Neural progenitor cell (in vitro differentiated cells): ENCODE measurements around the gene ZNF488. TPM values are rescaled to one million over a fixed set of nuclear protein-coding genes. Genes with fewer than 3 reads are reported as not detected.

Source experiments
- DNase-seq: peaks from one replicate; pipeline ENCODE4 v3.0.0-alpha.2; 2016; ENCODE audit warnings: low spot score
- H2AFZ ChIP-seq: fragments of 200-600 bp; sonication (generic); replicated peaks from 2 replicates; pipeline ENCODE4 v1.6.1; 2016; ENCODE audit warnings: antibody characterized with exemption
- H3F3A ChIP-seq: fragments of 200-600 bp; sonication (generic); 2 replicates; pipeline ENCODE4 v1.6.1; 2016; ENCODE audit warnings: antibody characterized with exemption, low read depth
- H3K27ac ChIP-seq: fragments of 200-600 bp; sonication (generic); 2 replicates; pipeline ENCODE4 v1.5.1; 2016; ENCODE audit warnings: mild to moderate bottlenecking
- H3K27me3 ChIP-seq: fragments of 200-600 bp; sonication (generic); 2 replicates; pipeline ENCODE4 v1.6.1; 2016; ENCODE audit warnings: mild to moderate bottlenecking, moderate library complexity
- H3K36me3 ChIP-seq: fragments of 200-600 bp; sonication (generic); 2 replicates; pipeline ENCODE4 v1.5.1; 2016
- H3K4me1 ChIP-seq: fragments of 200-600 bp; sonication (generic); 2 replicates; pipeline ENCODE4 v1.6.1; 2016; ENCODE audit warnings: mixed run types
- H3K4me2 ChIP-seq: fragments of 200-600 bp; sonication (generic); 2 replicates; pipeline ENCODE4 v1.6.1; 2016
- H3K4me3 ChIP-seq: fragments of 200-600 bp; sonication (generic); 2 replicates; pipeline ENCODE4 v1.5.1; 2016
- H3K79me2 ChIP-seq: fragments of 200-600 bp; sonication (generic); 2 replicates; pipeline ENCODE4 v1.6.1; 2016; ENCODE audit warnings: low read depth
- H3K9ac ChIP-seq: fragments of 200-600 bp; sonication (generic); 2 replicates; pipeline ENCODE4 v1.6.1; 2016
- H3K9me3 ChIP-seq: fragments of 200-600 bp; sonication (generic); 2 replicates; pipeline ENCODE4 v1.5.1; 2016; ENCODE audit warnings: low read depth
- H4K20me1 ChIP-seq: fragments of 200-600 bp; sonication (generic); 2 replicates; pipeline ENCODE4 v1.6.1; 2016; ENCODE audit warnings: low read depth
- H3K27ac Mint-ChIP-seq: 3 replicates; pipeline ENCODE4 v1.8.0; 2021; ENCODE audit warnings: mixed read lengths
- H3K27me3 Mint-ChIP-seq: 2 replicates; pipeline ENCODE4 v1.8.0; 2022; ENCODE audit warnings: low read depth, mild to moderate bottlenecking, inconsistent platforms, moderate library complexity, mixed read lengths; ENCODE audit not compliant: insufficient read depth
- H3K36me3 Mint-ChIP-seq: 3 replicates; pipeline ENCODE4 v1.8.0; 2021; ENCODE audit warnings: mixed read lengths
- H3K4me1 Mint-ChIP-seq: 3 replicates; pipeline ENCODE4 v1.8.0; 2021; ENCODE audit warnings: mixed read lengths
- H3K4me3 Mint-ChIP-seq: 3 replicates; pipeline ENCODE4 v1.8.0; 2021; ENCODE audit warnings: mild to moderate bottlenecking, moderate library complexity, mixed read lengths
- H3K9me3 Mint-ChIP-seq: 3 replicates; pipeline ENCODE4 v1.8.0; 2020; ENCODE audit warnings: mixed read lengths
- EZH2 ChIP-seq: fragments of 200-600 bp; sonication (generic); IDR thresholded peaks from 2 replicates; pipeline ENCODE4 v1.6.1; 2017; ENCODE audit warnings: antibody characterized with exemption, mild to moderate bottlenecking, moderate library complexity
- EZH2phosphoT487 ChIP-seq: fragments of 200-600 bp; sonication (generic); IDR thresholded peaks from 2 replicates; pipeline ENCODE4 v1.6.1; 2017; ENCODE audit warnings: antibody characterized with exemption
- total RNA-seq: library from RNA; depleted of rRNA; stranded (reverse); fragments of >200 nt; gene quantifications from 2 replicates; pipeline ENCODE4 v1.2.3, GENCODE V29; 2015; ENCODE audit warnings: low replicate concordance
- TF ChIP-seq, protein P1 (sequence below): fragments of 200-600 bp; sonication (generic); IDR thresholded peaks from 2 replicates; pipeline ENCODE4 v1.5.1; 2017; ENCODE audit warnings: antibody characterized with exemption, mild to moderate bottlenecking

ZNF488 gene
- total RNA-seq, 1 donor from 2014 or later = not detected

DNA sequence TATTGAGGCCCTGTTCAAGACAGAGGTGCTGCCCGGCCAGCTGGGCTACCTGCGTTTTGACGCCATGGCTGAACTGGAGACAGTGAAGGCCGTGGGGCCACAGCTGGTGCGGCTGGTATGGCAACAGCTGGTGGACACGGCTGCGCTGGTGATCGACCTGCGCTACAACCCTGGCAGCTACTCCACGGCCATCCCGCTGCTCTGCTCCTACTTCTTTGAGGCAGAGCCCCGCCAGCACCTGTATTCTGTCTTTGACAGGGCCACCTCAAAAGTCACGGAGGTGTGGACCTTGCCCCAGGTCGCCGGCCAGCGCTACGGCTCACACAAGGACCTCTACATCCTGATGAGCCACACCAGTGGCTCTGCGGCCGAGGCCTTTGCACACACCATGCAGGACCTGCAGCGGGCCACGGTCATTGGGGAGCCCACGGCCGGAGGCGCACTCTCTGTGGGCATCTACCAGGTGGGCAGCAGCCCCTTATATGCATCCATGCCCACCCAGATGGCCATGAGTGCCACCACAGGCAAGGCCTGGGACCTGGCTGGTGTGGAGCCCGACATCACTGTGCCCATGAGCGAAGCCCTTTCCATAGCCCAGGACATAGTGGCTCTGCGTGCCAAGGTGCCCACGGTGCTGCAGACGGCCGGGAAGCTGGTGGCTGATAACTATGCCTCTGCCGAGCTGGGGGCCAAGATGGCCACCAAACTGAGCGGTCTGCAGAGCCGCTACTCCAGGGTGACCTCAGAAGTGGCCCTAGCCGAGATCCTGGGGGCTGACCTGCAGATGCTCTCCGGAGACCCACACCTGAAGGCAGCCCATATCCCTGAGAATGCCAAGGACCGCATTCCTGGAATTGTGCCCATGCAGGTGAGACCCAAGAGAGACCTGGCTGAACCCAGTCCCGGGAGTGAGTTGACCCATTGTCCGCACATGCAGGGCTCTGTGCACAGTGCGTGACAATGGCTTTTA is 33.1 kb downstream of the ZNF488 start:
- no peak overlapping the region for H3K4me2 ChIP-seq
- no peak overlapping the region for H3K4me3 ChIP-seq
- H3K9me3 Mint-ChIP-seq = no peaks in the 10 kb centered on the region
- no peaks in the 10 kb centered on the region for H3K27me3 ChIP-seq
- no peaks in the 10 kb centered on the region for H3K36me3 Mint-ChIP-seq
- no peaks in the 10 kb centered on the region for H4K20me1 ChIP-seq
- H3K4me3 Mint-ChIP-seq = no peak overlapping the region
- no peaks in the 10 kb centered on the region for H3K4me1 ChIP-seq
- H3K27ac Mint-ChIP-seq = no peak overlapping the region
- no peaks in the 10 kb centered on the region for H3K79me2 ChIP-seq
- H2AFZ ChIP-seq = no peak overlapping the region
- peaks cover 4% of the 10 kb centered on the region for H3K4me1 Mint-ChIP-seq
- H3K36me3 ChIP-seq = no peaks in the 10 kb centered on the region
- no peak for DNase-seq
- TF ChIP-seq EZH2phosphoT487 = no peak
- no peak for TF ChIP-seq EZH2
- TF ChIP-seq, protein P1, sequence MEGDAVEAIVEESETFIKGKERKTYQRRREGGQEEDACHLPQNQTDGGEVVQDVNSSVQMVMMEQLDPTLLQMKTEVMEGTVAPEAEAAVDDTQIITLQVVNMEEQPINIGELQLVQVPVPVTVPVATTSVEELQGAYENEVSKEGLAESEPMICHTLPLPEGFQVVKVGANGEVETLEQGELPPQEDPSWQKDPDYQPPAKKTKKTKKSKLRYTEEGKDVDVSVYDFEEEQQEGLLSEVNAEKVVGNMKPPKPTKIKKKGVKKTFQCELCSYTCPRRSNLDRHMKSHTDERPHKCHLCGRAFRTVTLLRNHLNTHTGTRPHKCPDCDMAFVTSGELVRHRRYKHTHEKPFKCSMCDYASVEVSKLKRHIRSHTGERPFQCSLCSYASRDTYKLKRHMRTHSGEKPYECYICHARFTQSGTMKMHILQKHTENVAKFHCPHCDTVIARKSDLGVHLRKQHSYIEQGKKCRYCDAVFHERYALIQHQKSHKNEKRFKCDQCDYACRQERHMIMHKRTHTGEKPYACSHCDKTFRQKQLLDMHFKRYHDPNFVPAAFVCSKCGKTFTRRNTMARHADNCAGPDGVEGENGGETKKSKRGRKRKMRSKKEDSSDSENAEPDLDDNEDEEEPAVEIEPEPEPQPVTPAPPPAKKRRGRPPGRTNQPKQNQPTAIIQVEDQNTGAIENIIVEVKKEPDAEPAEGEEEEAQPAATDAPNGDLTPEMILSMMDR = no peak
- H3K27me3 Mint-ChIP-seq = peaks cover 7% of the 10 kb centered on the region
- H3F3A ChIP-seq = no peaks in the 10 kb centered on the region
- no peaks in the 10 kb centered on the region for H3K9me3 ChIP-seq
- no peak overlapping the region for H3K27ac ChIP-seq
- H3K9ac ChIP-seq = no peak overlapping the region

DNA sequence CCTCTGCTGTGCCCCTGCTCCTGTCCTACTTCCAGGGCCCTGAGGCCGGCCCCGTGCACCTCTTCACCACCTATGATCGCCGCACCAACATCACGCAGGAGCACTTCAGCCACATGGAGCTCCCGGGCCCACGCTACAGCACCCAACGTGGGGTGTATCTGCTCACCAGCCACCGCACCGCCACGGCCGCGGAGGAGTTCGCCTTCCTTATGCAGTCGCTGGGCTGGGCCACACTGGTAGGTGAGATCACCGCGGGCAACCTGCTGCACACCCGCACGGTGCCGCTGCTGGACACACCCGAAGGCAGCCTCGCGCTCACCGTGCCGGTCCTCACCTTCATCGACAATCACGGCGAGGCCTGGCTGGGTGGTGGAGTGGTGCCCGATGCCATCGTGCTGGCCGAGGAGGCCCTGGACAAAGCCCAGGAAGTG is 34.1 kb downstream of the ZNF488 start:
- peaks cover 9% of the 10 kb centered on the region for H3K27me3 Mint-ChIP-seq
- Histone ChIP-seq H3K4me1 (no peaks in the 10 kb centered on the region), H3F3A (no peaks in the 10 kb centered on the region), H3K27ac (no peak overlapping the region), H3K9ac (no peak overlapping the region), H3K9me3 (no peaks in the 10 kb centered on the region), H3K79me2 (no peaks in the 10 kb centered on the region), H3K4me3 (no peak overlapping the region), H3K36me3 (no peaks in the 10 kb centered on the region), H4K20me1 (no peaks in the 10 kb centered on the region), H3K4me2 (no peak overlapping the region), H2AFZ (no peak overlapping the region), H3K27me3 (no peaks in the 10 kb centered on the region)
- H3K4me1 Mint-ChIP-seq = peaks cover 4% of the 10 kb centered on the region
- no peaks in the 10 kb centered on the region for H3K9me3 Mint-ChIP-seq
- TF ChIP-seq EZH2phosphoT487 (no peak), EZH2 (no peak)
- TF ChIP-seq, protein P1 = no peak
- H3K27ac Mint-ChIP-seq = no peak overlapping the region
- no peaks in the 10 kb centered on the region for H3K36me3 Mint-ChIP-seq
- no peak overlapping the region for H3K4me3 Mint-ChIP-seq
- no peak for DNase-seq

DNA sequence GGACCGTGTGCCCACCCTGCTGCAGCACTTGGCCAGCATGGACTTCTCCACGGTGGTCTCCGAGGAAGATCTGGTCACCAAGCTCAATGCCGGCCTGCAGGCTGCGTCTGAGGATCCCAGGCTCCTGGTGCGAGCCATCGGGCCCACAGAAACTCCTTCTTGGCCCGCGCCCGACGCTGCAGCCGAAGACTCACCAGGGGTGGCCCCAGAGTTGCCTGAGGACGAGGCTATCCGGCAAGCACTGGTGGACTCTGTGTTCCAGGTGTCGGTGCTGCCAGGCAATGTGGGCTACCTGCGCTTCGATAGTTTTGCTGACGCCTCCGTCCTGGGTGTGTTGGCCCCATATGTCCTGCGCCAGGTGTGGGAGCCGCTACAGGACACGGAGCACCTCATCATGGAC is 34.6 kb downstream of the ZNF488 start:
- no peak overlapping the region for H3K9ac ChIP-seq
- H3F3A ChIP-seq = no peaks in the 10 kb centered on the region
- H2AFZ ChIP-seq = no peak overlapping the region
- TF ChIP-seq, protein P1 = no peak
- TF ChIP-seq EZH2phosphoT487 (no peak), EZH2 (no peak)
- no peaks in the 10 kb centered on the region for H3K79me2 ChIP-seq
- H3K27ac ChIP-seq = no peak overlapping the region
- Mint-ChIP-seq H3K27ac (no peak overlapping the region), H3K4me1 (peaks cover 4% of the 10 kb centered on the region), H3K36me3 (no peaks in the 10 kb centered on the region), H3K4me3 (no peak overlapping the region), H3K9me3 (no peaks in the 10 kb centered on the region), H3K27me3 (peaks cover 12% of the 10 kb centered on the region)
- no peaks in the 10 kb centered on the region for H3K36me3 ChIP-seq
- H3K4me2 ChIP-seq = no peak overlapping the region
- H3K9me3 ChIP-seq = no peaks in the 10 kb centered on the region
- DNase-seq = no peak
- no peak overlapping the region for H3K4me3 ChIP-seq
- no peaks in the 10 kb centered on the region for H3K27me3 ChIP-seq
- H3K4me1 ChIP-seq = no peaks in the 10 kb centered on the region
- no peaks in the 10 kb centered on the region for H4K20me1 ChIP-seq
